GM23248 (cell line): ENCODE data around the gene TCF12.

Experiments used
- EZH2 ChIP-seq: fragments of 200-600 bp; sonication (generic); IDR thresholded peaks from 2 replicates; pipeline ENCODE4 v1.6.1; 2018; ENCODE audit warnings: antibody characterized with exemption, mild to moderate bottlenecking; ENCODE audit not compliant: insufficient read depth, poor library complexity, severe bottlenecking
- EZH2phosphoT487 ChIP-seq: fragments of 200-600 bp; sonication (generic); IDR thresholded peaks from 2 replicates; pipeline ENCODE4 v1.6.1; 2018; ENCODE audit warnings: antibody characterized with exemption, moderate library complexity, mild to moderate bottlenecking, low read depth; ENCODE audit not compliant: insufficient read depth

GRCh38 chr15:57056357-57056756 is 137.9 kb downstream of the TCF12 start:
- TF ChIP-seq EZH2phosphoT487 (no peak), EZH2 (no peak)
